Middle frontal gyrus (tissue), 1 donor: ENCODE results near the gene VPS37B.

Experiments
- DNase-seq: peaks from one replicate; pipeline ENCODE4 v3.0.0-alpha.2; 2015; ENCODE audit warnings: low spot score; ENCODE audit errors: extremely low spot score

VPS37B gene

DNA sequence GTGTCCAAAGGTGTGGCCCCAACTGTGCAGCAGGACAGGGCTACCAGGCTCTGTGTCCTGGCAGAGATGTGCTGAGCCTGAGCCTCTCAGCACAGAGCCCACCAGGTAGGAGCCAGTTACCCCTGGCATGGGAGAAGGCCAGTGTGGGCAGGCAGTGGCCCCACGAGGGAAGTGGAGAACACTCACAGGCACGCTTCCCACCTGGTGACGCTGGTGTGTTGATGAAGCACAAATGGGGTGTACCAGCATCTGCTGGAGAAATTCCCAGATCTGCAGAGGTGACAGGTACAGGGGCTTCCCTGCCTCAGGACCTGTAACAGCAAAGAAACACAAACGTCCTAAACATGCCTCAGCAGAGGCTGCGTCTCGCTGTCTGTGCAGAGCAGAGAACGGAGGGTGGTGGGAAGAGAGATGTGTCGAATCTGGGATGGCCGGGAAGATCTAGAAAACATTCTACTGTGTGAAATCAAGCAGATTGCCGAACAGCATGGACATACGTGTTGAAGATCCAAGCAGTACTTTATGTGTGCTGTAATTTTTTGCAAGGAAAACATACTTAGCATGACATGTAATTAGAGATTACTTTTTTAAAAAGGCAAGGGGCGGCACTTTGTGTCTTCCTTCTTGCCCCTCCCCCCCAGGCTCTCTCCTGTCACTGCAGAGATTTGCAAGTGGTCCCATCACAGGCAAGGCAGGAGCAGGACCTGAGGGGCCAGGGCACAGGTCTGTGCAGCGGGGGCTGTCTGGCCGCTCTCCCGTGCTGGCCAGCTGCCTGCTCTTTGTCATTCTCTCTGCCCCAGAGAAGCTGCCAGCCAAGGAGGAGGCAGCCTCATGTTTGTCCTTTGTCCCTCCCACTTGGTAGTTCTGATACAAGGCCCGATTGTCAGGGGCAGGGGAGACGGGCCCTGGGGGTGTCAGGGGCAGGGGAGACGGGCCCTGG, 43.3 kb downstream of the VPS37B start:
- no peak for DNase-seq

DNA sequence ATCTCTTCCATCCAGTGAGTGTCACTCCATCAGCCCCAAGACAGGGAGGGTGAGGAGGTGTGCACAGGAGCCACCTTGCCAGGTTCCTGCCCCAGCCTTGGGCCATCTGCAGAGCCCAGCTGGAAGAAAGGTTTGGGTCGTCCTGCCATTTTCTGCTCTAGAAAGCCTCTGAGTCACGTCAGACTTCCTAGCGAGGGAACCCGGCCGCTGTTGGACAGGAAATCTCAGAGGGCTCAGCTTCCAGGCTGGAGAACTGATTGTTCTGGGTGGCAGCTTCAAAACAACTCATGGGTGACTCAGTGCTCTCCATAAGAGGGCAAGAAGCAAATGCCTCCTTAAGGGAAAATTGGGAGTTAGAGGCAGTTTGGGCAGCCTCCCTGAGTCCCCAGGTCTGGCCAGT, 44.1 kb downstream of the VPS37B start:
- DNase-seq = no peak

- DNase-seq = no peak
Observed at GRCh38 chr12:122850695-122851350, 45.1 kb downstream of the VPS37B start.

- DNase-seq = no peak
Observed at GRCh38 chr12:122850048-122850445, 45.9 kb downstream of the VPS37B start.

DNA sequence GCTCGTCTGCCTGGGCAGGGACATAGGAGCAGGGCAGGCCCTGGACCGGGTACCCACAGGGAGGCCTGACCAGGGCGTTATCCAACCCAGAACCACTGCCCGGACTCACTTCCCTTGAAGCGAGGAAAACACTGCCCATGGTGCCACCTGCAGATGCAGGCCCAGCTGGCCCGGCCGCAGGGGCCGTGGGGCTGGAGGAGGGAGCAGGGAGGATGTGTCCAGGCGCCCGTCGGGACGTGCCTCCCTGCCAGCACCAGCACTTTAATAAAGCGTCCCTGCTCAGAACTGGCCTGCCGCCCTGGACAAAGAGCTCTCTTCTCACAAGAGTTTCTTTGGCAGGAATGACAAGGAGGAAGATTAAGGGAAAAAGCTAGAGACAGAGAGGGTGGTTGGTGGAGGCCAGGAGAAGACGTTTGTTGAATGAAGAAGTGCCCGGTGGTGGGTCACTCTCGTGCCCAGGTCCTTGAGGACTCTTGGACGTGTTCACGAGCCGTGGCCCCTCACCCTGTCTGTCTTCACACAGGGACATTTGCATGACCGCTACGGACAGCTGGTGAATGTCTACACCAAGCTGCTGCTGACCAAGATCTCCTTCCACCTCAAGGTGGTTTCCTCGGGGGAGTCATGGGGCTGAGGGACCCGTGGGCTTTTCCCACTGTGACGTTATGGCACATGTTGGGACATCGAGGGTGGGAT, 46.4 kb downstream of the VPS37B start:
- DNase-seq = no peak

GRCh38 chr12:122848471-122849351, 47.2 kb downstream of the VPS37B start:
- DNase-seq = no peak

DNA sequence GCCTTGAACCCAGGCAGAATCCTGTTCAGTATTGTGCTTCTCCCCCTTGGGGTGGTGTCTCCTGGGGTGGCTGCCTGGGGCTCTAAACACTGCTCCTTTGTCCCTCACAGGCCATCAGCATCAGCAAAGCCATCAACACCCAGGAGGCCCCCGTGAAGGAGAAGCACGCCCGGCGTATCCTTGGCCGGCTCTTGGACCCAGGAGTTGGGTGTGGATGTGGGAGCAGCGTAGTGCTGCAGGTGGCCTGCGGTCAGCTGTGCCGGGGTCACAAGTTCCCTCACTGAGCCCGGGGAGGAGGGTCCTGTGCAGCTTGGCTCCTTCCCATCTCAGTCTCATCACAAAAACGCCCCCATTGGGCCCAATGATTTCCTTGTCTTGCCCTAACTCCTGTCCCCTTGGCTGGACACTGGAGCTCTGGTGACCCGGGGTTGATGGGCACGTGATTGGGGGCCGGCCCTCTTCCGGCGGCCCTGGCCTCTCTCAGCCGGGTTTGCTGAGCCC, 48.0 kb downstream of the VPS37B start:
- no peak for DNase-seq

GRCh38 chr12:122847516-122847836, 48.4 kb downstream of the VPS37B start:
- no peak for DNase-seq

- no peak for DNase-seq
Observed at GRCh38 chr12:122846622-122847515, 49.1 kb downstream of the VPS37B start.

DNA sequence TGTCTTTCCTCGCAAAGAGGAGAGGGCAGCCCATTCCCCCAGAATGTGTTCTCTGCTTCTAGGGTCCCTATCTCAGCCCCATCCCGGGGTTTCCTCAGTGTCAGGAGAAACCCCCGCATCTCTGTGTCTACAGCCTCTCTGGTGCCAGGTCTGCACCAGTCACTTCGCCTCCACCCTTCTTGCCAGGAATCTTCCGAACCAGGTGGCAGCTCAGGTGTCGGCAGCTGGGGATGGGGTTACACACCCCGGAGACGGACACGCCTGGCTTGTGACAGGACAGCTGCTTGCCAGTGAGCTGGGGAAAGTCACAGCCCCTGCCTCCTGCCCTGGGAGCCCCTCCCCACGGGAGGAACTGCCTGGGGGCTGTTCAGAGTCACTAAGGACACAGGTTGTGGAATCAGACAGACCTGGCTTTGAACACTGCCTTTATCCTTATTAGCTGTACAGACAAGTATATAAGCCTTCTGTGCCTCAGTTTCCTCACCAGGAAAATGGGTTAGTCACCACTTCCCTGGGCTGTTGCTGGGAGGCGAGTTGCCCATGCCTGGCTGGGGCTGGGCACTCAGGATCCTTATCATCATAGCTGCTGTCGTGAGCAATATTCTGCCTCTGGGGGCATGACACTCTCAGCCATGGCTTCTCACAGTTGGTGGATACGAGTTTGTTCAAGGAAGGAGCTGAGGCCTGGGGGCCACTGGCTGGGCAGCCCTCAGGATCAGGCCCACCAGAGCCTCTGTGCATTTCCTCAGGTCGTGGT, 49.9 kb downstream of the VPS37B start:
- no peak for DNase-seq

GRCh38 chr12:122845041-122845864, 50.7 kb downstream of the VPS37B start:
- peak; percentile 86 for DNase-seq

DNA sequence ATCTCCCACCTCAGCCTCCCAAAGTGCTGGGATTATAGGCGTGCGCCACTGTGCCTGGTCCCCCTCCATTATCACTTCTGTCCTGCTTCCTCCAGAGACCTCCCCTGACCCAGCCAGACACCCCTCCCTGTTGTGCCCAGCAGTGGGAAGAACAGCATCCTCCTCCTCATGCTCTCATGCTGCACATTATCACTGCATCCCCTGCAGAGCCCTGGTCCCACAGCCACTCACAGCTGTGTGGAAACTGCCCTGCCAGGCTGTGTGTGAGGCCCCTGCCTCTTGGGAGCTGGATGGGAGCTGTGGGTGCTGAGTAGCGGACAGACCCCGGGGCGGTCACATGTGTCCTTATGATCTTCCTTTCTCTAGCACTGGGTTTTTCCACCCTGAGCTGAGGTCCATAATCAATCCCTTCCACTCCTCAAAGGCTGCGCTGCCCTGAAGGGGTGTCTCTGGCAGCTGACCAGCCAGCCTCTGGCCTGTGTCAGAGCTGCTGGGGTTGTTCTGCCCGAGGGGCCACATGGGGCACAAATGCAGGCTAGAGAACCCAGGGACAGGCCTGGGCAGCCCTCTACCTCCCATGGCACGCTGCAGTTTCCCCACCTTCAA, 51.5 kb downstream of the VPS37B start:
- no peak for DNase-seq

- DNase-seq = no peak
Observed at GRCh38 chr12:122843455-122843854, 52.5 kb downstream of the VPS37B start.

- DNase-seq = no peak
Observed at GRCh38 chr12:122842505-122843405, 53.2 kb downstream of the VPS37B start.

- DNase-seq = peak; percentile 76
Observed at GRCh38 chr12:122841544-122842321, 54.2 kb downstream of the VPS37B start.
